GM19395 (cell line): ENCODE results near the gene SHMT1.
"Not testable (repeated sequence)": the region's sequence is repeated elsewhere in the genome, so short reads cannot be mapped to it uniquely, and the experiment has no call there.

Experiments
- ATAC-seq: cut with Tn5 transposase; IDR thresholded peaks from one replicate; pipeline ENCODE4 v1.9.1; 2021; ENCODE audit warnings: mild to moderate bottlenecking, moderate library complexity; ENCODE audit not compliant: unreplicated experiment

The SHMT1 gene

GRCh38 chr17:18298061-18298460 lies 65.3 kb downstream of the SHMT1 start:
- ATAC-seq, result not testable (repeated sequence)

- ATAC-seq, result no peak
Measured at GRCh38 chr17:18291718-18292540, 71.4 kb downstream of the SHMT1 start.

GRCh38 chr17:18285296-18285695 lies 78.1 kb downstream of the SHMT1 start:
- ATAC-seq, result no peak

GRCh38 chr17:18281788-18282187 lies 81.6 kb downstream of the SHMT1 start:
- no peak for ATAC-seq

GRCh38 chr17:18280766-18281371 lies 82.5 kb downstream of the SHMT1 start:
- no peak for ATAC-seq

- ATAC-seq, result no peak
Measured at GRCh38 chr17:18280249-18280648, 83.1 kb downstream of the SHMT1 start.

- no peak for ATAC-seq
Measured at GRCh38 chr17:18278867-18279266, 84.5 kb downstream of the SHMT1 start.
